MM.1S (cell line): ENCODE data around the gene CCDC187.

Source experiments
- CTCF ChIP-seq: fragments of 300-600 bp; sonication (generic); IDR thresholded peaks from 2 replicates; pipeline ENCODE4 v1.5.1; 2016; ENCODE audit warnings: antibody characterized with exemption, low read length, mixed read lengths
- EZH2 ChIP-seq: fragments of 300-600 bp; sonication (generic); optimal IDR thresholded peaks from 2 replicates; pipeline ENCODE3; 2017; ENCODE audit warnings: low read depth, mild to moderate bottlenecking, antibody characterized with exemption, low read length, mixed read lengths
- EZH2phosphoT487 ChIP-seq: fragments of 300-600 bp; sonication (generic); IDR thresholded peaks from 2 replicates; pipeline ENCODE4 v1.6.1; 2018; ENCODE audit warnings: antibody characterized with exemption, low read length

GRCh38 chr9:136270173-136270705 lies 33.7 kb downstream of the CCDC187 start:
- TF ChIP-seq CTCF (no peak), EZH2 (no peak), EZH2phosphoT487 (no peak)
